Measurements from ENCODE around the gene APOL3.
"Not testable (repeated sequence)": the region's sequence is repeated elsewhere in the genome, so short reads cannot be mapped to it uniquely, and the experiment has no call there.

The APOL3 gene

GRCh38 chr22:36192542-36192941 lies 32.0 kb upstream of the APOL3 start:
- FAIRE-seq: no peak

GRCh38 chr22:36191106-36191836 lies 30.7 kb upstream of the APOL3 start:
- peak; percentile 33 for FAIRE-seq

DNA sequence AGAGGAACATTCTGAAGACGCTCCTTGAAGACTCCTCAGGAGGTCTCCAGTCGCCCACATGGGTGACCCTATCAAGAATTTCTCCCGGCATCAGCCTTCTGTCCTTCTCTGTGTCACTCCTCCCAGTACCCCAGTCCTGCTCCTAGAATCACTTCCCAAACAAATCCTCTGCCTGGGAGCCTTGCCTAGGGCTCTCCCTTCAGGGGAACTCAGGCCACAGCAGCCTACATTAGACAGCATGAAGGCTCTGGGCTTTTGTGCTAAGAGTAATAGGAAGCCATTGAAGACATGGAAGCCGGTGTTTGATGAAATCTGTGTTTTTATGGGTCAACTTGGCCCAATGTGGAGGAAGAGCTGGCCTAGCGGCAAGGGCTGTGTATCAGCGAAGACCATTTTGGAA lies 27.3 kb upstream of the APOL3 start:
- not testable (repeated sequence) for FAIRE-seq

DNA sequence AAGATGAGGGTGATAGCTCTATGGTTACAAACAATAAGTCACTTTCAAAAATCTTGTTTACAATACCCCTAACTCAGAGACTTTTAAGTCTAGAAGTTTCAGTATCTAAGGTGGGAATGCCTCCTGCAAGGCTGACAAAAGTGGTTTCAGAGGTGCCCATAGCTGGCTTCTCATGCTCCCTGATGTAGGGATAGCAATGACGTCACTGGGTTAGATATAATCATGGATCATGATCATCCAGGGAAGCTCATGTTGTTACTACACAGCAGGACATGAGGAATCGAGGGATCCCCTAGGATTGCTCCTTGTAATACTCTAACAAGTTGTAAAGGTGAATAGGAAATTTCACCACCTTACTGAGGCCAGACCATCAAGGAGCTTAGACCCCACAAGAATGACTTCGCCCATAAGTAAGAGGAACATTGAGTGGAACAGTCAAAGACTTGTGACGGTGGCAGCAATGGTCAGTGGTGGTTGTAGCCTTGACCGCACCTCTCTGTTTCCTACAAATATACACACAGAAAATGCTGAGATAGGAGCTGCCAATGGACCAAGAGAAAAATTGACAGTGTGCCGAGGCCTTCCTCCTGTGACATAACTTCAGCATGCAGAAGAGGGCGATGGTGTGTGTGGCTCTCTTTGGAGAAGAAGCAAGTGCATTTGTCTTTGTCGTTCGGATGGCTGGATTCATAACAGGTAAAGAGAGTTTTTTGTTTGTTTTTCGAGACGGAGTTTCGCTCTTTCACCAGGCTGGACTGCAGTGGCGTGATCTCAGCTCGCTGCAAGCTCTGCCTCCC lies 25.5 kb upstream of the APOL3 start:
- FAIRE-seq: no peak

- no peak for FAIRE-seq
These were observed 24.0 kb upstream of the APOL3 start for GRCh38 chr22:36184433-36185025.

- FAIRE-seq: no peak
These were observed 22.9 kb upstream of the APOL3 start for GRCh38 chr22:36183446-36183845.

DNA sequence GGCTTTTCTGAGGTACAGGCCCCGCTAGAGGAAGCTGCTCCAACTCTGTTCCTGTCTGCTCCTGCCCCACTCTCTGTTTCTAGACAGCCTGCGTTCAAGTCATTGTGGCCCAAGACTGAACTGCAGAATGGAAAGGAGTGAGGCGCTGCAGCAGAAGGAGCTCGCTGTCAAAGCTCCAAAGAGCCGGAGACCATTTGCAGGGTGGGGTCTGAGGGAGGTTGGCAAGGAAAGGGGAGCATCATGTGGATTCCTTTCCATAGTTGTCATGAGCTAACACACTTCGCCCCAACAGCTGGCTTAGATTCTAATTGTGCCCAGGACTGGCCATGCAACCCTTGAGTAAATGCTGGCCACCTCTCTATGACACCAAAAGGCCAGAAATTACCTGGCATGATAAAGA lies 22.3 kb upstream of the APOL3 start:
- FAIRE-seq: no peak

GRCh38 chr22:36182056-36182455 lies 21.5 kb upstream of the APOL3 start:
- no peak for FAIRE-seq

DNA sequence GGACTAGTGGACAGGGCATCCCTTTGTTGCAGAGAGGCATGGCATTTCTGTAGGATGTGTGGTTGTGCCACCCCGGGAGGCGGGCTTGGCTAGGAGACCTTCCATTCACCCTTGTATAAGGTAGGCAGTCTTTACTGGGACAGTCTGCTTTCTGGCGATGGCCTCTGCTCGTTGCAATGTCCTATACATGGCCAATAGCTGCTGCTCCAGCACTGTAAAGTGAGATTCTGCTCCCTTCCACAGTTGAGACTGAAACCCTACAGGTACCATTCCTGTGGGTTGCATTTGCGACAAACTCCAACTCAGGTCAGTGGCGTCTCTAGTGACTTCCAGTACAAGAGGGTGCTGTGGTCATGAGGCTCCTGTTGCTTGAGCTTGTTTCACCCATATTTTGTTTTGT lies 20.4 kb upstream of the APOL3 start:
- no peak for FAIRE-seq

GRCh38 chr22:36180038-36180880 lies 19.7 kb upstream of the APOL3 start:
- no peak for FAIRE-seq

GRCh38 chr22:36177160-36177559 lies 16.6 kb upstream of the APOL3 start:
- FAIRE-seq: no peak

DNA sequence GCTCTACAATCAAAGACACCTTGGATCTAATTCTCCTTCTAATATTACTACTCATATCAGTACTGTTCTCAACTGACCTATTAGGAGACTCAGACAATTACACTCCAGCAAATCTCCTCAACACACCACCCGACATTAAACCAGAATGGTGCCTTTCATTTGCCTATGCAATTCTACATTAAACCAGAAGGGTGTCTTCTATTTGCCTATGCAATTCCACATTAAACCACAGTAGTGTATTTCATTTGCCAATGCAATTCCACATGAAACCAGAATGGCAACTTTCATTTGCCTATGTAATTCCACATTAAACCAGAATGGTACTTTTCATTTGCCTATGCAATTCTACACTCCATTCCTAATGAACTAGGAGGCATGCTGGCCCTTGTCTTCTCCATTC lies 15.3 kb upstream of the APOL3 start:
- no peak for FAIRE-seq

DNA sequence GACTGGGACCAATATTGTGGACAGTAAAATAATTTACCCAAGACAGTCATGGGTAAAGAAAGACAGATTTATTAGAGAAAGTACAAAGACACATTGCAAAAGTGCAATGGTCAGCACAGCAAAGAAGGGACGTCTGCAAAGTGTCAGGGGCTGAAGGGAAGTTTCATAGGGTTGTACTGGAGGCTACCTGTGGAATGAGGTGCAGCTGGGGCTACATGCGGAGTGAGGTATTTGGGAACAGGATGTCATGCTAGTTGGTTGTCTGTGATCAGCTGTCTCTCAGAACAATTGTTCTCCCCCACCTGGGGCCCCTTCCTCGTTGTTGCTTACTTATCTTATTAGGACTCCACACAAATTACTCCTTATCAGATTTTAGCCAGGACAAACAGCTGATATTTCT lies 11.4 kb upstream of the APOL3 start:
- no peak for FAIRE-seq

- no peak for FAIRE-seq
These were observed 6.1 kb upstream of the APOL3 start for GRCh38 chr22:36166518-36167220.

DNA sequence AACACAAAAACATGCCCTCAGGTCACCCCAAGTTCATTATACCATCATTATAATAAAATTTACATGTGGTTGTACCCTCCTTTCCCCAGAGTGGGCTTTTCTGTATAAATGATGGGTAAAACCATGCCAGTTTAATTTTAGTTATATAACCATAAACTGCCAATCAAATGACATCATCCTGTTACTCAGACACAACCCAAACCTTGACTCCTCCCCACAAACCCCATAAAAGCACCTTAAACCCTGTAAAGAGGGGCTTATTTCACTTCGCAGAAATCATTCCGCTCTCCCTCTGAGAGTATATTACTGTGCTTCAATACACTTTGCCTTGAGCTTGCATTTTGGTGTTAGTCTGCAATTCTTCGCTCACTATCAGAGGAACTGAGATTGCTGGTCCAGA lies 5.5 kb upstream of the APOL3 start:
- FAIRE-seq: no peak

DNA sequence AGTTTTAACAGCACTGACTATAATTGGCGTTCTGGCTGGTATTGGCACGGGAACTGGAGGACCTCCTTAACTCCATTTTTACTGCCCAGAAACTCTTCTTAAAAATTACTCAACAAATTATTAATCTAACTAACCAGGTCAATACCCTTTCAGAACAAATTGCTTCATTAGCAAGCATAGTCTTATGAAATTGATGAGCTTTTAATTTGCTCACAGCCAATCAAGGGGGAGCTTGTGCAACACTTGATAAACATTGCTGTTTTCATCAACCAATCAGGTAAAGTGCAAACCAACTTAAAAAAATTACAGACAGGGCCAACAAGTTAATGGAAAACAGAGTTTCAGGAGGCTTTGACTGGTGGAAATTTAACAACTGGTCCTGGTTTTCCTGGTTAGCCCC lies 4.6 kb upstream of the APOL3 start:
- FAIRE-seq: no peak

- no peak for FAIRE-seq
These were observed 4.1 kb upstream of the APOL3 start for GRCh38 chr22:36164621-36165020.

GRCh38 chr22:36163497-36163896 lies 2.9 kb upstream of the APOL3 start:
- FAIRE-seq: no peak

- FAIRE-seq: no peak
These were observed 1.8 kb upstream of the APOL3 start for GRCh38 chr22:36162127-36163034.

DNA sequence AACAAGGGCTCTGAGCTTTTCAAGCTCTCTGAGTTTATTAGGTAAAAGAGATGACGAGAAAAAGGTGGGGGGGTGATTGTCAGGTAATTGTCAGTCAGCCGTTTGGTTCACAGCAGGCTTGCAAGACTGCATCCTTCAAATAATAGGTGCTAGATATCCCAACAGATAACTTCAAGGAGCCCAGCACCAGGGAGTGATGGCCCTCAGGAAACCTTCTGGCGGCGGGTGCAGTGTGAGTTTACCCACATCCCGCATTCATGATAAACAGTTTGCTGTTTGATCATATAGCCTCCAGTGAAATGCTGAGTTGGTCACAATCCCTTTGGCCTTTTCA lies 1.2 kb upstream of the APOL3 start:
- not testable (repeated sequence) for FAIRE-seq
